ENCODE measurements around the gene SYNE2.

Gene SYNE2

GRCh38 chr14:63981569-63981968, 128.8 kb downstream of the SYNE2 start:
- no peak for TF ChIP-seq CTCF (IDR thresholded peaks at IDR 0.05)
- no peak for DNase-seq (ENCODE audit: low spot score)

GRCh38 chr14:63982156-63982555, 129.4 kb downstream of the SYNE2 start:
- Histone ChIP-seq H3K4me3 (no peak overlapping the region), H3K27ac (no peak overlapping the region)
- DNase-seq (ENCODE audit: low spot score), result no peak
- TF ChIP-seq CTCF (IDR thresholded peaks at IDR 0.05), result no peak

More at GRCh38 chr14:63981569-63981968, 128.8 kb downstream of the SYNE2 start:
- Histone ChIP-seq H3K27ac (no peak overlapping the region), H3K4me3 (no peak overlapping the region)

GRCh38 chr14:63982629-63983028, 129.8 kb downstream of the SYNE2 start:
- Histone ChIP-seq H3K4me3 (no peak overlapping the region), H3K27ac (no peak overlapping the region)
- no peak for DNase-seq (ENCODE audit: low spot score)
- no peak for TF ChIP-seq CTCF (IDR thresholded peaks at IDR 0.05)

- H3K4me3 ChIP-seq, result no peak overlapping the region
- DNase-seq (ENCODE audit: low spot score), result no peak
- H3K27ac ChIP-seq, result no peak overlapping the region
- TF ChIP-seq CTCF (IDR thresholded peaks at IDR 0.05), result no peak
These were observed 134.2 kb downstream of the SYNE2 start for GRCh38 chr14:63986789-63987533.

- no peak for TF ChIP-seq CTCF (IDR thresholded peaks at IDR 0.05)
- no peak for DNase-seq (ENCODE audit: low spot score)
- Histone ChIP-seq H3K27ac (no peak overlapping the region), H3K4me3 (no peak overlapping the region)
These were observed 135.8 kb downstream of the SYNE2 start for GRCh38 chr14:63988579-63988978.

- H3K4me3 ChIP-seq, result no peak overlapping the region
- no peak for TF ChIP-seq CTCF (IDR thresholded peaks at IDR 0.05)
- DNase-seq (ENCODE audit: low spot score), result no peak
- no peak overlapping the region for H3K27ac ChIP-seq
These were observed 139.0 kb downstream of the SYNE2 start for GRCh38 chr14:63991833-63992232.

GRCh38 chr14:63992858-63993257, 140.1 kb downstream of the SYNE2 start:
- H3K27ac ChIP-seq, result no peak overlapping the region
- no peak overlapping the region for H3K4me3 ChIP-seq
- DNase-seq (ENCODE audit: low spot score), result no peak

More at GRCh38 chr14:63992858-63993257, 140.1 kb downstream of the SYNE2 start:
- TF ChIP-seq CTCF (IDR thresholded peaks at IDR 0.05), result no peak

All from coronary artery (tissue), 2 donors.